ENCODE results near the gene CARD19.

The CARD19 gene

DNA sequence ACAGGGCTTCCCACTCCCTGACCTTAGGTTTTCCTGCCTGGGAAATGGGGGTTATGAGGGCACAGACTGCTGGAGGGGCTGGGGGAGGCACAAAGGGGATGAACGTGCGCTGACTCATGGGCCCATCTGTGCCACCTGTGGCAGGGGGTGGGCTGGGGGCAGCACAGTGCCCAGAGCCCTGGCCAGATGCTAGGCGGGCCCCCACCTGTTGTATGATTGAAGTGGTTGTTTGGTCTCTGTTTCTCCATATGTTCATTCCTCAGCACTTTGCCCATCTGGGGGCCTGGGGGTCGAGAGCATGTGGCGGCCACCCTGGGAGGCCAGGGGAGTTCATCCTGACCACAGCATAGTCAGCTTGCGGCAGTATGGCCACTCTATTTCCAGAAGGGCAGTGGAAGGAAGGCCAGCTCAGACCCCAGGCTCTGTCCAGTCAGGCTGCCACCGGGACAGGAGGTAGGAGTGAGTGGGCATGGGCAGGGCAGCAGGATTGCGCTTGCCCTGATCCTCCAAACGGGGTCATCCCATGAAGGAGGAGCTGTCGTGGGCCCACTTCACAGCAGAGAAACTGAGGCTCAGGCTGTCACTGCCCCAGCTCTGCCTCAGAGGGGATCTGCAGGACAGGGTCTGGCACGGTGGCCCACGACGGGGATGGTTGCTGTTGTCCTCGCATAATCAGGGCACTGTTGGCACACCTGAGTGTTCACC lies 38.9 kb downstream of the CARD19 start:
- DNase-seq = no peak

DNA sequence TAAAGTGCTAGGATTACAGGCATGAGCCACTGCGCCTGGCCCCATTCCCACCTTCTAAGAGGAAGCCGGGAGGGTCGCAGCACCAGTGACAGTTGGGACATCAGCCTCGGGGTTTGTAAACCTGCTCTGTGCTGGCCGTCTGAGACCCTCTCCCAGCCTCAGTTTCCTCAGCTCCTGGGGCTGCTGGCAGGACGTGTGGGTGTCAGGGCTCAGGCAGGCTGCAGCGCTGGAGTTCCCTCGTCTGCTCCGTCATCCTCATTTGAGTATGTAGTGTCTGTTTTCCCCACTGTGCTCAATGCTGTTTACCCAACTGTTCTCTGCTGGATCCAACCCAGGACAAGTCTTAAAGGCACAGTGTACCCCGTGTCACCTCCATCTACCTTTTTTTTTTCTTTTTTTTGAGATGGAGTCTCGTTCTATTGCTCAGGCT lies 40.0 kb downstream of the CARD19 start:
- DNase-seq = no peak

DNA sequence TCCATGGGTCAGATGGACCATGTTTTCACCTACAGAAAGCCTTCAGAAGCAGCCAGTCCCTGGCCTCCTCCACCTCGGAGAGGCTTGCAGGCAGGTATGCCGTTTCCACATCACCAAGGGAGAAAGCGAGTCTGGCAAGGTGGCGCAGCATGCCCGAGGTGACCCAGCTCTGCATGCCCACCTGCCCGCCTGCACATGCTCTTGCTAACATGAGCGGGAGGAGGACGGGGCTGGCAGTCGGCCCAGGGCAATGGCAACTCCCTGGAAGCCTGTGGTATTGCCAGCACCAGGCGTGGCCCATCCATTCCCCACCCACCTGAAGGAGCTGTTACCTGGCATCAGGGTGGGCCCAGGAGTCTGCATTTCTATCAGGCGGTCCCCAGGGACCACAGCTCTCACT lies 41.3 kb downstream of the CARD19 start:
- DNase-seq = no peak

DNA sequence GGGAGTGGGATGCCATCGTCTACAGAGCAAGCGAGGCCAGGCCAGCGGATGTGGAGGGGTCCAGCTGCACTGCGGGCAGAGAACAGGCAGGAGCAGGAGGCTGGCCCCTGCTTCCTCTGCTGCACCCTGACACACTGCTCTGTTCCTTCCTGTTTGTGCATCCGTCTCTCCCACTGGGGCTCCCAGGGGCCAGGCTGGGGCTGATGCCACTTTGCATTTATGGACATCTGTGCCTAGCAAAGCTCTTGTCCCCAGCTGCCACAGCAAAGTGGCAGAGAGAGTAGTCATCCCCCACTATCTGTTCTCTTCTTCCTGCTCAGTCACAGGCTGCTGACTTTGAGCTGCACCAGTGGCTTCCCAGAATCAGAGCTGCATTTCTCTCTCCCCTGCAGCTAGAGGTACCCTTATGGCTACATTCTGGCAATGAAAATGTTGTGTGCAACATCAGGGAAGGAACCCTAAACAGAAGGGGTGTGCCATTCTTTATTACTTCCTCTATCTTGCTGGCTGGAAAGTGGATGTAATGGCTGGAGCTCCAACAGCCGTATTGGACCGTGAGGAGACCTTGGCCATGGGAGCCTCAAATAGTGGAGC lies 42.3 kb downstream of the CARD19 start:
- no peak for DNase-seq

DNA sequence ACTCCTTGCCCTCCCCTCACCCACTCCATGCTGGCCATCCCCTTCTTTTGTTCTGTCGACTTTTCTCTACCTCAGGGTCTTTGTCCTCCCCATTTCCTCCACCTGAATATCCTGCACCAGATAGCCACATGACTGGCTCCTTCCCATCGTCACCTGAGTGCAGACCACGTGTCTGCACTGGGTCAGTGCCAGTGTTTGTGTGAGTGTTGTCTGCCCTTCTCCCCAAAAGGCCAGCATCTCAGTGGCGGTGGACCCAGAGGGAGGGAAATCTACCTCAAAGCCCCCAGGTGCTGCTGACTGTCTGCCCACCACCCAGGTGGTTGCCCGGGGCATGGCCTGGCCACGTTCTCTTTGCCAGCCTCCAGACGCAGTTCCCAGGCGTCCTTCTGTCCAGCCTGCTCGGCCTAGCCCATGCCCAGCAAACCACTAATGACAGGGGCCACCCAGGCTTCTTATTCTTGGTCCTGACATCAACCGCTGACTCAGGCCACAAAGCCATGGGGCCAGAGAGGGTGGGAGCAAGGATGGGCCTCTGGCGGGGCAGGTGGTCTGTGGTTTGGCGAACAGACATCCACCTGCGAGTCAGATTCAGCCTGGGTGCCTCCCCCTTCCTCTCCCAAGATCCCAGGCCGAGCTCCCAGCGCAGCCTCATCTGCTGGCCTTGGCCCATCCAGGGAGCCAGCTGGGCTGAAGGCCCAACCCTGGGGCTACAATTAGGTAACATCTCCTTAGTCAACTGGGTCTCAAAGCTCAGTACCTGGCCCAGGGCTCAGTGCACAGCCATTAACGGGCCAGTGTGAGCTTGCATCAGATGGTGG lies 43.6 kb downstream of the CARD19 start:
- no peak for DNase-seq

DNA sequence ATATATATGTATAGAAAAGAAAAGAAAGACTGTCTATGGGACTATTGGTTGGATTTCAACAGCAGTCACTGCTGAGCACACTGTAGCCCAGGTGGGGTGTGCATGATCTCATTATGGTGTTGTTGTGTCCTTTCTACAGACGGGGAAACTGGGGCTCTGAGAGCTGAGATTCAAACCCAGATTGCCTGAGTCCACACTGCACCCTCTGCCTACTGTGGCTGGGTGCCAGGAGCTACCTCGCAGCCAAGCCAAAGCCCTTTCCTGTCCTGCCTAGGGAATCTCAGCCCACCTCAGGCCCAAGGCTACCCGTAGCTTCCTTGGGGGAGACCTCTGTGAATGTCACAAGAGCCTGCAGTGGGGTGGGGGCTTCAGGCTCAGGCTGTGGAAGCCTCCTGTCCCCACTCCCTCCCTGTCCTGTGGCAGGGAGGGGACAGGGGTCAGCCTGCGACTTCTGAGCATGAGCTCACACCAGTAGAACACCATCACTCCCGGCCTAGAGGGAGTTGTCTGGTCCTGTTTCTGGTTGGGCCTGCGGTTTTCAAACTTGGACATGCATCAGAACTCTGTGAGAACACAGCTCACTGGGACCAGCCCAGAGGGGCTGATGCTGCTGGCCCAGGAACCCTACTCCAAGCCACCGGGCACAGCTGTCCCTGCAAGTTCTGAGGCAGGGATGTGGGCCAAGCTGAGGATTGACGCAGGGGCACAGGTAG lies 45.9 kb downstream of the CARD19 start:
- no peak for DNase-seq

DNA sequence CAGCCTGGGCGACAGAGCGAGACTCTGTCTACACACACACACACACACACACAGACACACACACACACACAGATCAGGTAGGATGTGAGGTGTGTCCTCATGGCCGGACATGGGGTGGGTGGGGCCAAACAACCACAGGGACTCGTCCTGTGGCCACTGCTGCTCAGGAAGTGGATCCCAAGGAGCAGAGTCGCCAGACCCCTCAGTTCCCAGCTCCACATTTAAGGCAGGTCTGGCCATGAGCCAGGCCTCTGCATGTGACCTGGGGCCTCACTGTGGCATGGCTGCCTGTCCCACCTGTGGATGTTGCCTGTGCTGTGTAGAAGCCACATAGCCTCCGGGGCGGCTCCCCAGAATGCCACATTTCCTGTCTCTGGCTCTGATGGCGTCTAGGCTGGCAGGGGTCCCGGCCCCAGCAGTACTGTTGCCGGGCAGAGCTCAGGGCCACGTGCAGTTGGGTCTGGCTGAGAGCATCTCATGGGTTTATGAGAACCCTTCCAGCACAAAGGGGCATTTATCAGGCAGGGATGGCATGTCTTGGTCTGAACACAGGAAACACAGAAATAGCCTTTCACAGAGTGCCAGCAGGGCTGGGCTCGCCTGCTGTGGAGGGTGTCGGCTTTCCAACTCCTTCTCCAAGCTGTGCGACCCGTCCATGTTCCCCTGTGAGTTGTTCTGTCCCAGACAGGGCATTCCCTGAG lies 48.0 kb downstream of the CARD19 start:
- peak; percentile 40 to 48 for DNase-seq

DNA sequence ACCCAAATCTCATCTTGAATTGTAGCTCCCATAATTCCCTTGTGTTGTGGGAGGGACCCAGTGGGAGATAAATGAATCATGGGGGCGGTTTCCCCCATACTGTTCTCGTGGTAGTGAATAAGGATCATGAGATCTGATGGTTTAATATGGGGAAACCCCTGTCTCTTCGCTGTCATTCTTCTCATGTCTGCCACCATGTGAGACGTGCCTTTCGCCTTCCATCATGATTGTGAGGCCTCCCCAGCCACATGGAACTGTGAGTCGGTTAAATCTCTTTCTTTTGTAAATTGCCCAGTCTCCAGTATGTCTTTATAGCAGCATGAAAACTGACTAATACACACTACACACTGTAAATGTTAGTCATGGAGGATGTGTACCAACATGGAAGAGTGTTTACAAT lies 50.7 kb downstream of the CARD19 start:
- DNase-seq = peak; percentile 50 to 66

DNA sequence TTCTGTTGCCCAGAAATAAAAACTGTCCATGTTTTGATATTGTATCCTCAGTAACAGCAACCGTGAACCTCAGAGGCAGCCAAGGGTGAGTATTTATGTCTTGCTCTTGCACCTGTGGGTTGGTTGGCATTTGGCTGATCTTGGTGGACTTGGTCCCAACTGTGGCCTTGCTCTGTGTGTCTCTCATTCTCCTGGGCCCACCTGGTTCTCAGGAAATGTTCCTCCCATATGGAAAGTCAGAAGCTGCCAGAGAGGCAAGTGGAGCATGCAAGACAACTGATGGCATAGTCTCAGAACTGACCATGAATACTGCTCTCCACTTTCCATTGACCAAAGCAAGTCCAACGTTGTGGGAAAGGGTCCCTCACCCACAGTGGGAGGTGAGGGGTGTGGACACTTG lies 51.6 kb downstream of the CARD19 start:
- DNase-seq = no peak

DNA sequence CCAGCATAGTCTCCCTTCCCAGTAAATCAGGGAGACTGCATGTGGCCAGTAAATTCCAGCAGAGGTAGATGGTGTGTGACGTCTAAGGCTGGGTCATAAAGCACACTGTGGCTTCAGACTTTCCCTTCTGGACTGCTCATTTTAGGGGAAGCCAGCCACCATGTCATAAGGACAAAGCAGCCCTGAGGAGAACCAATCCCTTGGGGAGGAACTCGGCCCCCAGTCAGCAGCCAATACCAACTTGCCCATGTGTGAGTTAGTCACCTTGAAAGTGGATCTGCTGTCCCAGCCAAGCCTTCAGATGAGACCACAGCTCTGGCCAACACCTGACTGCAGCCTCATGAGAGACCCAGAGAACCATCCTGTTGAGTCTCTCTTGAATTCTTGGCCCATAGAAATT lies 52.7 kb downstream of the CARD19 start:
- no peak for DNase-seq

DNA sequence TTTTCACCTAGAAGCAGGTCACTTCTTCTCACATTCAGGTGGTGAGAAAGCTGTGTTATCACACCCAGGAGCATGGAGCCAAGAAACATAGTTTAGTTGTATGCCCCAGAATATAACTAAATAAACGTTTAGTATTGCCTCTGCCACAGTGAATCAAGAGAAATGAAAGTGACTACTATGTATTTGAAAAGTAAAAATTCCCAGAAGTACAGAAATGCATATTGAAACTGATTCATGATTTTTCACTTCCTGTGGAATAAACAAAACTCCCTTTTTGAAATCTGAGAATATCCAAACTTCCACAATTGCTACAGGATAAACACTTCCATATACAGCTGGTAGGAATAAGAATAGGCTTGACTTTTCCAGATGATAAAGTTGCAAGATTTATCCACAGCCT lies 53.3 kb downstream of the CARD19 start:
- DNase-seq = no peak

DNA sequence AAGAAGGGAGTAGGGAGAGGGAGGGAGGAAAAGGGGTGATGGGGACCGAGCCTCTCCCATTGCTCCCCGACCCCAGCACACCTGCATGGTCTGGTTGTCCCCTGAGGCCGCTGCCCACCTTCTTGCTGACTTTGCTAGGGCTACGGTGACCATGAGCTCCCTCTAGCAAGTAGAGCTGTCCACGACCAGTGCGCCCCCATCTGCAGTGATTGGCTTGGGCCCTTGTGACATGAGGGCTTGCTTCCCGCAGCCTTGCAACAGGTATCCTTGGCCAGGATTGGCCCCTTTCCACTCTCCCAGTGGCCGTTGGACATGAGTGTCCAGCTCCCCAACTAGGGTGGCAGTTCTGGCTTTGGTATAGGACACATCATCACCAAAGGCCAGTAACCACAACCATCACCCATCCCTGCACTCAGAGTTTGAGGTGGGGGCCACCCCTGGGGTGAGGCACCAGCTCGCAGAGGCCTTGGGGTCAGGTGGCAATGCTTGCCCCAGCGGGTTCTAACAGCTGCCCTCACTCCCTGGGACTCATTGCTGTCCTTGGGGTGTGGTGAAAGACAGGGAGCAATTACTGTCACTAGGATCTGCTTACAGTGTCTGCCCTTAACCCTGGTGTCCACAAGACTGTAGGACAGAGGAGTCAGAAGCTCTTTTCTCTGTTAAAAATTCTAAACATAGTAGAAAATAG lies 55.2 kb downstream of the CARD19 start:
- no peak for DNase-seq

DNA sequence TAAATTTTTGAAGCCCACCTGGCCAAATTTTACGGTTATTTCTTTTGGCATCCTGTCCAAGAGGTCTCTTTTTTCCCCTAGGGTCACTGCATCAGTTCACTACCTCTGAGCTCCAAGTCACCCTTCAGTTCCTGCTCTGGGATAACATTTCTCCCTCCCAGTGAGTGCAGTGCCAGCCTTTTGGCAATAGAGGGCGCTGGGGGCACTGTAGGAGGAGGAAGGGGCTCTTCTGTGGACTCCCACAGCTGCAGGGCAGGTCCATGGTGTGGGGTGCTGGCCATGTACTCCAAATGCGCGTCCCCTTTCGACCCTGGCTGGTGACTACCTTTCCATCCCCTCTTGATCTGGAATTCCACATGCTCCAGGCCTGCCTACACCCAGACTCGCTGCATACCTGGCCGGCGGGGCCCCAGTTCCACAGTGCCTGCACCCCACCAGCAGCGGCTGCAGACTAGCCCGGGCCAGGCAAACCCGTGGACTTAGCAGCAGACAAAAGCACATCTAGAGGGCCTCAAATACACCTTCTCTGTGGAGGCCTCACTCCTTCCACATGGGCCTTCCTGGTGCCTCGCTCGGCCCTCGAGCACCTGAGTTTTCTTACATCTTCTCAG lies 58.4 kb downstream of the CARD19 start:
- DNase-seq = peak; percentile 46 to 67

DNA sequence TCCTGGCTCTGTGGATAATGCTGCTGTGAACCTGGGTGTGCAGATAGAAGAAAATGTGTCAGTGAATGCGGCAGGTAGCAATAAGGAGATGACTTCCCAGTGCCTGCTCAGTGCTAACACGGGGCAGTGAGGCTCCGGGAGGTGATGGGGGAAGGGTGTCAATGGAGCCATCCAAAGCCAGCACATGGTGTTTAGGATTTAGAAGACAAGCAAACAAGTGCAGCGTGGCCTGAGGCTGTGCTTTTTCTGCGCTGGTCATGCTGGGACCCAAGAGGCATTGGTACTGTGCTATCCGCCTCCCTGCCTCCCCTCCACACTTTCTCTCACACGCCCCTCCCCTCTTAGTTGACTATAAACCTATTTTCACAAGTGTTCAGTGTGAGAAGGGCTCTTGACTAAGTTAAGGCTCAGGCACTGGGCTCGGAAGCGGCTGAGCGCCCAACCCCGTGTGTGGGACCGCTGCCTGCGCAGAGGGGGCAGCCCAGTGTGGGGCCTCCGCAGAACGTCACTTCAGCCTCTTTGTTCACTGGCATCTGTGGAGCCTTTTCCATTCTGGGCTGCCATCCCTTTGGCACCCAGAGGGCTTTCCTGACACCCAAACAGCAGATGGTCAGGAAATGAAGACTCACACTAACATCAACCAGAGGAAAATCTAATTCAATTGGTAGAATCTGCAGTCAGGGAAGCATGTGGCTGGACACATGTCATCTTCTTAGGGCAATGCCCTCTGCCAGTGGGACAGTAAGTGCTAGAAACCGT lies 59.9 kb downstream of the CARD19 start:
- no peak for DNase-seq

DNA sequence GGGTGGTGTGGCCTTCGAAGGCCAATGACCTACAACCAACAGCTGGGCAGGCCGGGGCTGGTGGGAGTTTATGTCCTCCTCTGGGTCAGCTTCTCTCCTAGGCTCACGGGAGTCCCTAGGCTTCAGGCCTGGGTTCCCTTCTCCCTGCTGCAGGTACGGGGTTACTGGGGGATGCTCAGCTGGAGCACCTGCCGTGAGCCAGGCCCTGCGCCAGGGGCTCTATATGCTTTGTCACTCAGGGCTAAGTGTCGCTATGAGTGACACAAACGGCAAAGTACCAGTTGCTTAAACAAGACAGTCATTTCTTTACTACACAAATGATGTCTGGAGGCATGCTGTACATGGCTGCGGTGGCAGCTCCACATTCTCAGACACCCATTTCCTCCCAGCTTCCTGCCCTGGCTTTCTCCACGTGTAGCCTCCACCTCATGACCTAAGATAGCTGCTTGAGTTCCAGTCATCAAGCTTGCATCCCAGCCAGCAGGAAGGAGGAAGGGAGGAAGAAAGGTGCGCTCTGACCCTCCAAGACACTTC lies 60.5 kb downstream of the CARD19 start:
- DNase-seq = peak; percentile 64 to 73

DNA sequence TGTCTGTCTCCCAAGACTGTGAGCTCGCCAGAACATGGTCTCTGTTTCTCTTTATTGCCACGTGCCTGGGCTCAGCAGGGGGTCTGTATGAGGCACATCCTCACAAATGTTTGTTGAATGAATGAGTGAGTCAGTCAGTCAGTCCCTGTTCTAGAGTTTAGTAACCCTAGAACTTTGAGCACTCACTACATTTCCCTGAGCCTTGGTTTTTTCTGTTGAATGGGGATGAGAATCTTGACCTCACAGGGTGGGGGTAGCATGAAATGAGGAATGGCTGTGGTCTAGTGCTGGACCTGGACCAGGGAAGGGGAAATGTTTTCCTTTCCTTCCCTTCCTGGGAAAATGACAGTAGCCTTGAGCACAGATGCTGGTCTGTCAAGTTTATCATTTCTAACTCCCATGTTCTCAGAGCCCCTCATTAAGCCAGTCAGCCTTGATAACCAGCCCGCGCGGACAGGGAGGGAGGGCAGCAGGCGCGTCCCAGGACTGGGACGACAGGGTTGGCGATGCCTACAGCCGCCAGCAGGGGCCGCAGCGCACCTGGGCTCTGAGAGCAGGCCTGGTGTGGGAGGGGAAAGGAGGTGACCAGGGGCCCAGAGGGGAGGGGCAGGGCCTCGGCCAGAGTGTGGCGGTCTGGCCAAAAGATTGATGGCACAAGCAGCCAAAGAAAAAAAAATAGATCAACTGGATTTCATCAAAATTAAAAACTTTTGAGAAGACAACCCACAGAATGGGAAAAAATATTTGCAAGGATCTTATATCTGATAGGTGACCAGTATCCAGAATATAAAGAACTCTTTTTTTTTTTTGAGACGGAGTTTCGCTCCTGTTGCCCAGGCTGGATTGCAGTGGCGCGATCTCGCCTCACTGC lies 63.8 kb downstream of the CARD19 start:
- peak; percentile 81 to 87 for DNase-seq

DNA sequence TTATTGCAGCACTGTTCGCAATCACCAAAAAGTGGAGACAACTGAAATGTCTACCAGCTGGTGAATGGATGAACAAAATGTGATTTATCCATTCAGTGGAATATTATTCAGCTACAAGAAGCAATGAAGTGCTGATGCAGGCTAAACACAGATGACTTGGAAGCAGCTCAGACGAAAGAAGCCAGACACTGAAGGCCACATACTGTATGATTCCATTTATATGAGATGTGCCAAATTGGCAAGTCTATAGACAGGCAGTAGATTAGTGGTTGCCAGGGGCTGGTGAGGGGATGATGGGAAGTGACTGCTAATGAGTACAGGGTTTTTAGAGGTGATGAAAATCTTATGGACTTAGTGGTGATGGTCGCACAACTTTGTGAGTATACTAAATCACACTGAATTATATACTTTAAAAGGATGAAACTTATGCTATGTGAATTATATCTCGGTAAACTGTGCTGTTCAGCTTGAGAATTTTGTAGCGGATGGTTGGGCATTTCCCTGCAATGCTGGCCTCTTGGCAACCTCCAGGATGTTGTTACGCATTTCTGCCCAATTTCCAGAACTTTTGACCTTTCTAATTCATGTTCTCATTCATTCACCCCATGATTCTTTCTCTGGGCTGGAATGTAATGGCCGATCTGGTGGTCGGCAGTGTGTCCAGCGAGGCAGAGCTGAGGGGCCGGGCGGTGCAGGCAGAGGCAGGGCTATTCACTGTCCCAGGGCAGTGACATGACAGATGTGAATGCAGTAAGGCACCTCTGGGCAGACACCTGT lies 66.0 kb downstream of the CARD19 start:
- DNase-seq = no peak
